ENCODE results near the gene KCNIP3. TPM values are rescaled to one million over a fixed set of nuclear protein-coding genes. Genes with fewer than 3 reads are reported as not detected.

KCNIP3 gene
- total RNA-seq, 1 experiment from 2014 or later, result 5.5 TPM

DNA sequence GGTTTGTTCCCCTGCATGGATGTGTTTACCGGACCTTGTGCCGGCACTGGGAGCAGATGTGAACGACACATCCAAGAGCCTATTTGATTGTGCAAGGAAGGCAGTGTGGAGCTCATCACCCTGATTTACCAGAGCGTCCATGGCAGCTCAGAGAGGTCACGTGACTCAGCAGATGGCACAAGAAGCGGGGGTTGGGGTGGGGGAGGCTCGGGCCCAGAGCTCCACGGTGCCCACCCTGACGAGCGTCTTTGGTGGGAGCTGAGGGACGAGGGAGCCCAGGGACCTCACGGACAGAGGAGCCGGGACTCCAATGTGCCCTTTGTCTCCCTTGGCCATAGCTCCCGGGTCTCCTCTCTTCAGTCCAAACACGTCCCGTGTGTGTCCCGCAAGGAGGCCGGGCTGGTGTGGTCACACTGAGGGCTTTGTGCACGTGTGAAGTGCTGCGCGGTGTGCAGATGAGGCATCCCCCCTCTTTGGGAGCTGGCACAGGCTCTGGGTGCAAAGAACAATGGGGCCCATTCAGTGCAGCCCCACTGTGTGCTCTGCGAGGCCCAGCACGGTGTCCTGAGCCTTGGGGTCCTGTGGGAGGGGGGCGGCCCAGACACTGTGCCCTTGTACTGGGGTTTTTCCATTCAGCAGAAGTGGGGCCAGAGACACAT, 15.5 kb downstream of the KCNIP3 start:
- DNase-seq (ENCODE audit: low read depth), result no peak

DNA sequence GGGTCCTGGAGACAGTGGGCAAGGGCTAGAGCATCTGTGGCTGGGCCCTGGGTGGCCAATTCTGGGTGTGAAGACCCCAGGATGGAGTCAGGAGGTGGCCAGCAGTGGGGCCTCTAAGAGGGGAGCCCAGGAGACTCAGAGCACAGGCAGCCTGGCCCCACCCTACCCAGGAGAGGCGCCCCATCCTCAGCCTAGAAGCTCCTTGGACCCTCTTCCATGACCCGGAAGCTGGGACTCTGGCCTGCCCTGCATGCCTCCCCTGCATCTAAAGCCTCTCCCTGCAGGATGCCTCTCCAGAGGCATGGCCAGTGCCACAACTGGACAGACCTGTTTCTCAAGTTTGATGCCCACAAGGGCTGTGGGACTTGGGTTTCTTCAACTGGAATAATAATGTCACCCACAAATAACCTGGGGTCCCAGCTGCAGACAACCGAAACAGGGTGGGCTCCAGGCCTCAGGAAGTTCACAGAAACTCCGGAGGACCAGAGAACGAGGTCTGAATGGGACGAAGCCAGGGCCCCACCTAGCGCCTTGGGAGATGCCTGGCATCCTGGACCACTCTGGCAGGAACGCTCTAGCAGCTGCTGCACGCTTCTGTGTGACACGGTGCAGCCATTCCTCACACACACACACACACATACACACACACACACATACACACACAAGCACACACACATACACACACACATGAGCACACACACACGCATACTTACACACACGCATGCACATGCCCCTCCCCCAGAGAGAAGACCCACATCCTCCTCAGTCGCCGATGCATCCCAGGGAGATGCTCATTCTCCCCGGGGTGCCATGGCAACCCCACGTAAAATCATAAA, 16.4 kb downstream of the KCNIP3 start:
- DNase-seq (ENCODE audit: low read depth), result no peak

DNA sequence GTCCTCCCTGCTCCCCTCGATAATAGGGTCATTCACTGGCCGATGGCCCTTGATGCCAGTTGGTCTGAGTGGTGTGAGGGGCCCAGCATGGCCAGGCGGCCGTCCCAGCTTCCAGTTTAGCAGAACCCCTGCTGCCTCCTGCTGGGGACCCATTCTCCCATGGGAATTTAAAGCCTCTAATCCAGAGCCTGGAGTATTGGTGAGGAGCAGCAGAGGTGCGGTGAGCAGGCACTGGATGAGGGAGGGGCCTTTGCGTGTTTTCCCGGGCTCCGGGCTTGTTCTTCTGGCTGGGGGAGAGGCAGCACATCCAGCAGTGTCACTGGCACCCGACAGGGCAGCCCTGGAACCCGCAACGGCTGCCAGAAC, 17.4 kb downstream of the KCNIP3 start:
- no peak for DNase-seq (ENCODE audit: low read depth)

DNA sequence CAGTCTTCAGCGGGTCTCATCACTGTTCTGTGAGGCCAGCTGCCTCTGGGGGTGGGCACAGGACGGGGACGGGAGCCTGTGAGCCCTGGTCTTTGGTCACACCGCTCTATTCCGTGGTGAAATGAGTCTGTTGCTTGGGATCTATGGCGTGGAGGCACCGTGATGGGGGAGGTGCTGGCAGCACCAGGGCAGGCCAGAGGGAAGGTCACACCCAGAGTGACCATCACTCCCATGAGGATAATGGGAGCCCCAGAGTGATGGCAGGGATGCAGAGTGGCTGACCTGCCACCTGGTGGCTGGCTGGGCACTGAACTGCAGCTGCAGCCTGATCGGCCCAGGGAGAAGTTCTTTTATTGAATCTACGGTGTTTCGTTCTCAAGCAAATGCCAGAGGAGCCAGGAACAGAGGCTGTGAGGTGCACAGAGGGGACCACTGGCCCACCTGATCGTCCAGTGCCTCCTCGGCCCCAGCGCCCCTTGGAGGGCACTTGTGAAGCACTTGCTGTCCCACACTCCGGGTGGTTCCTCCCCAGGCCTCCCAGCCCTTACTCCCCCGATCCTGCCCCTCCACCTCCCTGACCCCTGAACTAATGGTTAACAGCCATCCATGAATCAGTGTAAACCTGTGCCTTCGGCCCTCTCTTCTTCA, 17.9 kb downstream of the KCNIP3 start:
- DNase-seq (ENCODE audit: low read depth), result peak; percentile 75

DNA sequence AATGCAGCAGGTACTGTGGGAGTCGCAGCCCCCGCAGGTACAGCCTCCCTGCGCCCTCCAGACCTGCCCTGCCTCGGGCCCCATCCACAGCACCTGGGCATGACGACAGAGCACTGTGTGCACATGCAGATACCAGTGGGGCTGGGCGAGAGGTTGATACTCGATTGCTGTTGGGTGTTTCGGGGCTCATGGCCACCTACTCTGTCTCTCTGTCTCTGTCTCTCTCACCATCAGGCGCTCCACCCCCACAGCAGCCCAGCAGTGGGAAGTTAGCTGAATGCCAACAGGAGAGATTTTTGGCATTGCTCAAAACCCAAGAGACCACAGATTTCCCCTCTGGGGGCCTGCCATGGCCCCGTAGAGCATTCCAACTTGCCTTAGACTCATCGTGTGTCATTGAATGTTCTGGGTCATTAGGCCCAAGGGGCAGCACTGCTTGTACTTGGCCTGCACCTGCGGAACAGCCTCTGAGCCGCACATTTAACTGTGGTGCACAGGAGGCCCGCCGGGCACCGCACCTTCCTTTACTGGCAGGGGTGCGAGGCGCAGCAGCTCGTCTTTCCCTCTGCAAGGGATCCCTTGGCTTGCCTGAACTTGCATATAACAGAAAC, 18.8 kb downstream of the KCNIP3 start:
- peak; percentile 94 for DNase-seq (ENCODE audit: low read depth)

DNA sequence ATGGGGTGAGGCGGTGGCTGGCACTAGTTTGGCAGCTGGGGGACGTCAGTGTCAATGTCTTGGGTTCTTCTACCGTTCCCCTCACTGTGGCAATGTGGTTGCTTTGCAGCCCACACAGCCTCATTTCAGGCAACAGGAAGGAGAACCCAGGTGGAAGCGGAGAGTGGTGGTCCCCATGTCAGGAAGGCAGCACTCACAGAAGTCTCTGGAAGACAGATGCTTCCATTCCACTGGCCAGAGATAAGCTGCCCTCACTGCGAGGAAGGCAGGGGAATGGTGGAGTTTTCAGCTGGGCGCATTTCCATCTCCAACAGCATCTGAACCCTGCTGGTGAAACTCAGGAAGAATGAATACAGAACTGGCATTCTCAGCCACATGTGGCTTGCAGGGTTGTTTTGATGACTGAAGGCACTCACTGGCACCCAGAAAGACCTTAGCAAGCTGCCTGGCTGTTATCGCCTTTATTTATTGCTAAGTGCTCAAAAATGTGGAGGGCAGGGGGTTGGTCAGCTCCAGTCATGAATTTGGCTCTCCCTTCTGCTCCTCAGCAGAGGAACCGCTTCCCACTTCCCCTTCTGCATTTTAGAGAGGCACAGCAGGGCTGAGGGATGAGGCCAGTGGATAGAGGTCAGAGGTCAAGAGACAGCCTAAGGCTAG, 19.4 kb downstream of the KCNIP3 start:
- peak; percentile 88 for DNase-seq (ENCODE audit: low read depth)

DNA sequence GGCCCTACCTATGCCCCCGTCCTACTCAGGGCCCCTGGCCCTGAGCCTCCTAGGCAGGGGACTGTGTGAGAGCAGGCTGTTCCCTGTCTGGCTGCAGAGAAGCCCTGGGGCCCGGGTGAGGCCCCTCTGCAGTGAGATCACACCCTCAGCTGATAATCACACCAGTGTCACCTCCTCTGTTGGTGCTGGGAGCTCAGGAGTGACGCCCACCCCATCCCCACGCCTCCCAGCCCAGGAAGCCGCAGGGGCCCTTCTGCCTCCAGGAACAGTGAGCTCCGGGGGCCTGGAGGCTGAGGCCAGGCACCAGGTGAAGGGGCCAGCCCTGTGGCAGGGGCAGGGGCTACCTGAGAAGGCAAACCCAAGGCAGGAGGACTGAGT, 20.0 kb downstream of the KCNIP3 start:
- peak; percentile 78 for DNase-seq (ENCODE audit: low read depth)

DNA sequence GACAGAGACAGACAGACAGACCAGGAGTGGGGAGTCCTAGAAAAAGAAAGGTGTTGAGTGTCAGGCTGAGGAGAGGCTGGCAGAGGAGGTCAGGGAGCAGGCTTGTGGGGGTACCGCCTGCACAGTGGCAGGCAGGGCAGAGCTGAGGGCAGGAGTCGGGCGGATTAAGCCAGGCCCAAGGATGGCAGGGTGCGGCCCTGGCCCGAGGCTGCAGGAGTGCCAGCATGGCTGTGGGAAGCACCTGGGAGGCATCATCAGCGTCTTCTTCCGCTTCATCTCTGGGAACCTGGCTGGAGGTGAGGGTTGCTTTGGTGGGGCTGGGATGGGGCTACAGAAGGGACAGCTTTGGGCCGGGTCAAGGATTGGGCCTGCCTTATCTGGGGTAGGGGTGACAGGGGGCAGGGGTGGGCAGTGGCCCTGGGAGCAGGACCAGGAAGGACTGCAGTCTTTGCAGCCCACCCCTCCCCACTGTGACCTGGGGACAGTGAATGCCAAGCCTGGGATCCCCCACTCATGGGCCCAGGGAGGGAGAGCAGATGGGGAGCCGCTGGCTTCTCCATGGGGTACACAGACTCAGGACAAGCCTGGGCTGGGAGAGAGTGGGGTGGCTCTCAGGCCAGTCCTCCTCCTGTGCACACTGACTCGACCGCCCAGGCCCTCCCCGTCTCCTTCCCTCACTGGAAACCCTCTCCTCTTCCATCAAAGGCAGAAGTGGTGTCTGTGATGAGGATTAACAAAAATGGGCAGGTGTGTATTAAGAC, 20.7 kb downstream of the KCNIP3 start:
- DNase-seq (ENCODE audit: low read depth), result no peak

DNA sequence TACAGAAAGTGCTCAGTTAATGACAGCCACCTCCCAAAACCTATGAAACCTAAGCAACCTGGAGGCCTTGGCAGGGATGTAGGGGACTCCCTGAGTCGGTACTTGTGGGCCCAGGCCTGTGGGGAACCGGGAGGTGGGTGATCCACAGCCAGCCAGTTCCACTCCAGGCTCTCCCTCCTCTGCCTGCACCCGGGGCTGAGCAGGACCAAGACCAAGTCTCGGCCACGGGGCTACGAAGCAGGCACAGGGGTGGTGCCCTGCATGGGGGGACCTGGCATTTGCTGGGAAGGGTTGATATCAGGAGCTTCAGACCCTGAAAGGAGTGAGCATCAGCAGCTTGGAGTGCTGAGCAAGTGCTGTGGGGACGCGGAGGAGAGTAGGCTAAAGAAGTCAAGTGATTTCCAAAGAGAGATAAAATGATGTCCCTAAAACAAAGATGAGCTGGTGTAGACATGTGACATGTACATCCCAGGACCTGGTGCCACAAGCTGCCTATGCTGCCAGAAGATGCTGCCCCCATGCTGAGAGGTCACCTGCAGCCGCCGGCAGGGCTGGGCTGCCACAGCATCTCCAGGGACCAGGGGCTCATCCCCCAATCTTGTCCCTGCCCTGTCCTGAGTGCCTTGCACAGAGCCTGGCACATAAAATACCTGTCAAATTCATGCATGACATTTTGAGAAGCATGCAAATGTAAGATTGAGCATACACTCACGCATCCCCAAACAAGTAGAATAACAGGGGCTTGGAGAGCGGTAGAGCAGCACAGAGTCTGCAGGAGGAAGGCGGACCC, 21.5 kb downstream of the KCNIP3 start:
- DNase-seq (ENCODE audit: low read depth), result no peak

DNA sequence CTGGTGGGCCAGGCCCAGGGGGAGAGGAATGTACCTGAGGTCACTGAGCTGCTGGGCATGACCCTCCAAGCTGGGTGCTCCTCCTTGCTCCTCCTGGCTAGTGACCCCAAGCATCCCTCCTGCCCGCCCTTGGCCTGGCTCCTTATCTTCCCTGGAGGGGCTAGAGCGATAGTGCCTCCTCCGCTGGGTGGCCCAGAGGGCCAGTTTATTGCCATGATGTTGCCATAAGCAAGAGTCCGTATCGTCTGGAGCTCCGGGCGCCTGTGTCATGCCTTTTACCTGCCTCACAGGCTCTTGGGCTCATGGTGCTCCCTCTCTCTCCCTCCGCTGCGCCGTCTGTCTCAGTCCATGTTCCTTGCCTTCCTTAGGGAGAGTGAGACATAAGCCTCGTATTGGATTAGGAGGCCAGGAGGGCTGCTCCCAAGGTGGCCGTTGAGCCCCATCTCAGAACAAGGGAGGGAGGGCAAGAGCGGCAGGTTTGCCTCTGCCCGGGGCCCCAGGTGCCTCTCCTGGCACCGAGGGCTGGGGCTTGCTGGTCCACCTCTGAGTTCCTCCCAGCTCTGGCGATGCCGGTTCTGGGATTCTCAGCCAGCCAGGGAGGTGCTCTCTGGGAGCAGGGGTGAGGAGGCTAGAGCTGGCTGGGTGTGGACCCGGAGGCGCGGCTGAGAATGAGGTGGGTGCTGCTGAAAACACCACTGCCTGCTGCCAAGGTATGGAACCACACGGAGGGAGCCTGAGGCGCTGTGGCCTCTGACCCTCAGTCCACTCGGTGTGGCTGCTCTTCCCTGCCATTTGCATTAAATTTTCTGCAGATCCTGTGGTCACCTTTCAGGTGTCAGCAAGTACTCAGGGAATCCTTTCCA, 22.6 kb downstream of the KCNIP3 start:
- no peak for DNase-seq (ENCODE audit: low read depth)

DNA sequence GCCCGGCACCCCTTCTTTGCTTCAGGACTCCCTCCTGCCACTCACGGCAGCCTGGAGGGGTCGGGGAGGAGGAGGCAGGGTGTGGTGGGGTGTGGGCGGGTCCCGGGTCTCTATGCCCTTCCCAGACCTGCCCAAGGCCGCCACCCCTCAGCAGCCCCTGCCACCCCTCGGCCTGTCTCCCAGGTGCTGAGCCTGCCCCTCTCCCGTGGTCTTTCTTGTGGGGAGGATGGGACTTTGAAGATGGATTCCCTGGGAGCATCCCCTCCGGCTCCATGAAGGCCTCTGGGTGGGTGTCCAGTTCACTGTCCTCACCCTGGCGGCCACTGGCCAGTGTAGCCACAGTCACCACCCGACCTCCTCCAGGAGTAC, 23.2 kb downstream of the KCNIP3 start:
- no peak for DNase-seq (ENCODE audit: low read depth)

DNA sequence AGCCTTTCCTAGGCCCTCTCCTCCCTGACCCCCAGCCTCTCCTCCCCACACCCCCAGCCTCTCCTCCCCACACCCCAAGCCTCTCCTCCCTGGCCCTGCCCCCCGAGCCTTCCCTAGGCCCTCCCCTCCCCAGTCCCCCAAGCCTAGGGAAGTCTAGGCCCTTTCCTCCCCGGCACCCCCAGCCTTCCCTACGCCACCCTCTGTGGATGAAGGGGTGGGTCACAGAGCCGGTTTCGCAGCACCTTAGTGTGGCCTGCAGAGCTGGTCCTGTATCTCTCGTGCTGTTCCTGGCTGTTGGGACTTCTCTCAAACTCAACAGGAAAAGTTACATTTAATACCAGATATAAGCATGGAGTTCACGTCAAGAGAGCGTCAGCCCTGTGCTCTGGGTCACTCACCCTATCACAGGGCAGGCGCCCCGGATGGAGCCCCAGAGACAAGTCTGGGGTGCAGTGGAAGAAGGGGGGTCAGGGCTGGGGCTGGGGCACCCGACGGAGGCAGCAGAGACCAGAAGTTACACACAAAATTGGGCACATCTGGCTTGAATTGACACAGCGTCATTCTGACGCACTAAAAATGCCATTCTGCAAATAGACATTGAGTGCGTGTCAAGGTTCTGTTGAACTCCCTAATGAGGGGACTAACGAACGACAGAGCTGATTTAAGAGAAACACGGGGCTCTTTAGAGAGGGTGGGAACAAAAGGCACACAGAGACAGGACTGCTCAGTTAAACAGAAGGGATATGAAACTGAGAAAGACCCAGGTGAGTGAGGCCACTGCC, 24.0 kb downstream of the KCNIP3 start:
- no peak for DNase-seq (ENCODE audit: low read depth)

DNA sequence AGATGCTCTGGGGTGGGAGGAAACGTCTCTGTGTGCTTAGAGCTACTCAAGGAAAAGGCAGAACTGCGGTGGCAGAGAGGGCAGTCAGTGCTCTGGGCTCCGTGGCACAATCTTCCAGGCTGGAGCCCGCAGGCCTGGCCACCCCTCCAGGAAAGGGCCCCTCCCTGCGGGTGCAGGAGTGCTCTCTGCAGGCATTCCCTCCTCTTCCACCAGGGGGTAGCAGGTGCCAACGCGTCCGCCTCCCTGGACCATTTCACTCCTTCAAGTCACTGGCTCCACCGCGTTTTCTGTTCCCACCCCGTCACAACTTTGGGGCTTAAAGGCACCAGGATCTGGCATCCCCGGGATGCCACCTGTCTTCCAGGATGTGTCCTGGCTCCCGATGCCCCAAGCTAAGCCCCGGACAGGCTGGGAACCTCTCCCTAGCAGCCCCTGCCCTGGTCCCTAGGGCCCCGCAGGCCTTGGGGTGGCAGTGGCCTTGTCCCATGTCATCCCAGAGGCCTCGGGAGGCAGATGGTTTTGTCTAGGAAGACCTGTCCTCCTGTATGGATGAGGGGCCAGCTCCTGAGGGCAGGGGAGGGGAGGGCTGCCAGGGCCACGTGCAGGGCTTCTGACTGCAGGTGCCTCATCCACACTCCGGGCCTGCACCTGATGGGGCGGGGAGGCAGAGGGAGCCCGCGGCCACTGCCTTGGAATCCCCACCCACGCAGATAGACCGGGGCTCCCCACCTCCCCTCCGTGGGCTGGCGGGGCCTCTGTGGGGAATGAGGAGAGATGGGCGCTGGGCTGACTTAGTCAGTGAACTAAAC, 26.4 kb downstream of the KCNIP3 start:
- peak; percentile 79 for DNase-seq (ENCODE audit: low read depth)

DNA sequence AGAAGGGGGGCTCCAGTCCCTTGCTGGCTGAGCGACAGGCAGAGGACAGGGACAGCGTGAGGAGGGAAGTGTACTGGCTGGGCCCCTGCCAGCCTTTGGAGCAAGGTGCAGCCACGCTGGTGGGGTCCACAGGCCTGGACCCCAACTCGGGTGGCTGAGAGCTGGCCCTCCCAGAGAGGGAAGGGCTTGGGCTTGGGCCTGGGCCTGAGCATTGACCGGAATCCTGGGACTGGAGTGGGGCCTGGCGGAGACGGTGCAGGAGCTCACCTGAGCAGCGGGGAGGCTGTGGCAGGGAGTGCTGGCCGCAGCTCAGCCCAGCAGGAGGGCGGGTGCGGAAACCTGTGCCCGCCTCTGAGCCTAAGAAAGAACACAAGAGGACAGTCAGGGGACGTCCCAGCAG, 27.9 kb downstream of the KCNIP3 start:
- DNase-seq (ENCODE audit: low read depth), result no peak

DNA sequence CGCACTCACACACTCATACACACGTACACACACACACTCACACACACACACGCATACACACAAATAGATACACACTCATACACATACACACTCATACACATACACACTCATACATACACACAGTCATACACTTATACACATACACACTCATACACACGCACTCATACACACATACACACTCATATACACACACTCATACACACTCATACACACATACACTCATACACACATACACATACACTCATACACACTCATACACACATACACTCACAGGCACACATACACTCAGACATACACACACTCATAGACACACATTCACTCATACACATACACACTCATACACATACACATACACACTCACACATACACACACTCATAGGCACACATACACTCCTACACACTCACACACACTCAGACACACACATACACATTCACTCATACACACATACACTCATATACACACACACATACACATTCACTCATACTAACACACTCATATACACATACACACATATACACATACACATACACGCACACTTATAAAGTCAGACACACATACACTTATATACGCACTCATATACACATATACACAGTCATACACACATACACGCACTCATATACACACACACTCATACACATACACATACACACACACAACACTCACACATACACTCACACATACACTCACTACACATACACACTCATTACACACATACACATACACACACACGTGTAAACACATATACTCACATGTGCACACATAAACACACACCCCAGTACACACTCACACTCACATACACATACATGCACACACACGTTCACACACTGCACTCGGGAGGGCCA, 28.7 kb downstream of the KCNIP3 start:
- no peak for DNase-seq (ENCODE audit: low read depth)

DNA sequence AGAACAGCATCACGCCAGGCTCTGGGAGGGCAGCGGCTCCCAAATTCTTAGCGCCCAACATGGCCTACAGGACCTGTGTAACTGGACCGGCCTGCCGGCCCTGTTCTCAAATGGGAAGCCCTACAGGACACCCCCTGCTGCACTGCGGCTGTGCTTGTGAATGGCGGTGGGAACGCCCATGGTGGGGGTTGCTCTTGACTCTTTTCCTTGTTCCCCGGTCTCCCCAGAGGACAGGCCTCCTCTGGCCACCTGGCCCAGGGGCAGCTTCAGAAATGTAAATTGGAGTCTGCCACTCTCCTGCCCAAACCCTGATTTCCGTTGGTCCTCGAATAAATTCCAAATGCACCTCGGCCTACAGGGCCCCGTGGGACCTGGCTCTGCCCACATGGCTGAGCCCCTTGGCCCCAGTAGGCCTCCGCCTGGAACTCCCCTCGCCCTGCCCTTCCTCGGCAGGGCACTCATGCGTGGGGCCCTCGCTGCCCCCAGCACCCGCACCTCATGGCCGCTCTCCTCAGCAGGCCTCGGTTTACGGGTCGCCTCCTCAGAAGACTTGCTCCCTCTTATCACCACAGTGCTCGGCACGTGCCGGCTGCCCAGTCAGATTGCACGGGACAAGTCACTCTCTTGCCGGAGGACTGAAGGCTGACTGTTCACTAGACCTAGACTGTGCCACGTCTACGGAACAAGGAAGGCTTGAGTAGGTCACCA, 29.4 kb downstream of the KCNIP3 start:
- no peak for DNase-seq (ENCODE audit: low read depth)

Data from Daoy (cell line).